Mesenteric fat pad (tissue), 1 donor: ENCODE data around the gene ADRA2C. TPM values are rescaled to one million over a fixed set of nuclear protein-coding genes. Genes with fewer than 3 reads are reported as not detected.

Source experiments
- DNase-seq: peaks from one replicate; pipeline ENCODE4 v3.0.0-alpha.2; 2020; ENCODE audit warnings: low spot score
- total RNA-seq: library from RNA; stranded (reverse); fragmentation: NEBNext Ultra II Directional; extraction: Animal tissue kit (Norgen Biotek cat#: 25700); gene quantifications from one replicate; pipeline ENCODE4 v1.2.1, GENCODE V29; 2021
- donor health status: DM: yes; HTN: yes; CAD: no.

The ADRA2C gene
- total RNA-seq, 1 donor from 2014 or later = 8.6 TPM

DNA sequence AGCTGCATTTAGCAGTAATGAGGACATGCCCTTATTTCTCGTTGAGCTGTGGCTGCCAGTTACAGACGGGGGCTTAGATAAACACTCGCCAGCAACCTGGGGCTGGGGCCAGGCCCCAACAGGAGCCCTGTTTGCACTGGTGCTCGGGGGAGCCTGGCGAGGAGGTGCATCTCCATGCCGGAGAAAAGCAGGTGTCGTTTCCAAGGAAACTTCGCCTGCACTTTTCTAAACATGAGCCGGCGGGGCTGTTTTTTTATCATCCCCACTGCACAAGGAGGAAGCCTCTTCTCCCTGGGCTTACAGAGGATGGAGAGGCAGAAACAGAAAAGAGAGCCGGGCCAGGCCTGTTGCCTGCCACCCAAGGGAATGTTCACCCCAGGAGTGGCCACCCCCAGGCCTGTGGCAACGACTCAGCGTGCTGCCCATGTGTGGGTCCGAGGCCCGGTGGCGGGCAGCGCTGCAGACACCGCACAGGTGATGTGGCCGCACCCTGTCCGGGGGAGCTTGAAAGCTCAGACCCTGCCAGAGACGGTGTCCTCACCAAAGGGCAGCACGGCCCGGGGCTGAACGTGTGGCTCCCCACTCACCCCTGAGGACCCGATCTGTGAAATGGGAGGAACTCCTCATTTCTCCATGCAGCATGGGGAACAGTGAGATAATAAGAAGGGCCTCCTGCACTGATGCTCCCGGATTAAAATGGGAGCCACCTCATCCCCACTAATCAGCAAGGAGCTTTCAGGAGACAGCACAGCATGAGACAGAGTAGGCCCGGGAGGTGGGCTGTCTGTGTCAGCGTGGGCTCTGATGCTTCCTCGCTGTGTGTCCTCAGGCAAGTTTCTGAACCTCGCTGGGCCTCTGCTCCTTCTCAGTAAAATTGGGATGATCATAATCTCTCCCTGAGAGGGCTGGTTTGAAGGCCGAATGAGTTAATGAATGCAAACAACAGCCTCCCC, 33.8 kb upstream of the ADRA2C start:
- DNase-seq = no peak

DNA sequence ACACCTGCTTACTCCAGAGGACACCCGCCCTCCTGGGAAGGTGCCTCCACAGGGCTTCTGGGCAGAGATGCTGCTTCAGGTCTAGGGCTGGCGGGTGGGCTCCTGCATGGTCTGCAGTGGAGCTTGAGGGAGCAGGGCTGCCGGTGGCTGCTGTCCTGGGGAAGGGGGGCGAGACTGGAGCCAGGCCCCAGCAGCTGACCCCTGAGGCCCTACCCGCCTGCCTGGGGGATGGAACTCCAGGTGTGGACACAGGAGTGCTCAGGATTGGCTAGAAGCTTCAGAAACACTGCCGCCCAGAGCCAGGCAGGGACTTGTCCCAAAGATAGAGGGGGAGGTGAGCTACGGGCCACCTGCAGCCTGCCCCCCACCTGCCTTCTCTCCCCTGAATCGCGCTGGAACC, 33.0 kb upstream of the ADRA2C start:
- no peak for DNase-seq

DNA sequence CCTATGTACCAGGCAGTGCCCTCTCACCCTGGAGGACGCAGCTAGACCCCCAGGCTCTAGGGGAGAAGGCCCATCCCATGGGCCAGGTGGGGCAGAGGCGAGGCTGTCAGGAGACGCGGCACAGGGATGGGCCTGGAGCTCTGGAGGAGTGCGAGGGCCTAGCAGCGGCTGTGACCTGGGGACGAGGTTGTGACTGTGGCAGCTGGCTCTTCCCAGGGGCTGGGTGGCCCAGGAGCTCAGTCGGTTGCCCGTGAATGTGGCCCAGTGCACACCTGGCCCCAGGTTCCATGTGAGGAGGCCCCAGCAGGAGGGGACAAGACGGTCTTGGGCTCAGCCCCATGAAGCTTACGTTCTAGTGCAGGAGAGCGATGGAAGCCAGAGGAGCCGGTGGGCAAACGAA, 31.0 kb upstream of the ADRA2C start:
- DNase-seq = no peak

DNA sequence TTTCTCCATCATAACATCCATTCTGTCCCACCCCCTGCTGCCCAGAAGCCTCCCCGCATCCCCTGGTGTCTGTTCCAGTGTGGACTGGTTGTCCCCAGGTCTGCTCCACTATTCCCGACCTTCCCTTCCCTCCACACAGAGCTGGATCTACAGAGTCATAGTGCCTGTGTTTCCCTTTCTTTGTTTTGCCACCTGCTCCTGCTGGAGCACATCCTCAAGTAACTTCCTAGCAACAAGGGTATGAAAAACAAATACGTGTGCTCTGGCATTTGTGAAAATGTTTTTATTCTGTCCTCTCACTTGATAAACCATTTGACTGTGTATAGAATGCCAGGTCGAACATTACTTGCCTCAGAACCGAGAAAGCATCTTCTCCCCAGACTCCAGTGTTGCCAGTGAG, 29.9 kb upstream of the ADRA2C start:
- DNase-seq = no peak

DNA sequence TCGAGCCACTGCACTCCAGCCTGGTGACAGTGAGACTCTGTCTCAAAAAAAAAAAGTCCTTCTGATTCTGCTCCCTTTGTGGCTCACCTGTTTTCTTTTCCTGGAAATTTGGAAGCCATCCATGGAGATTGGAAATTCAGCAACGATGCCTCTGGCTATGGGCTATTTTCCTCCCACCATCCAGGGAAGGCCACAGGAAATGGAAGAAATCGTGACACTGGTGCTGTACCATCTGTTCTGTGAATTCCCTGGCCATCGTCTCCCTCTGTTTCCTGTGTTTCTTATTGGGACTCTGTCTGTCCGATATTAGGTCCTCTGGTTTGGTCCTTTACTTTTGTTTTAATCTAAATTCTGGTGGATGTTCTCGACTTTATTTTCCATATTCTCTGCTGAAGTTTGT, 29.4 kb upstream of the ADRA2C start:
- no peak for DNase-seq

DNA sequence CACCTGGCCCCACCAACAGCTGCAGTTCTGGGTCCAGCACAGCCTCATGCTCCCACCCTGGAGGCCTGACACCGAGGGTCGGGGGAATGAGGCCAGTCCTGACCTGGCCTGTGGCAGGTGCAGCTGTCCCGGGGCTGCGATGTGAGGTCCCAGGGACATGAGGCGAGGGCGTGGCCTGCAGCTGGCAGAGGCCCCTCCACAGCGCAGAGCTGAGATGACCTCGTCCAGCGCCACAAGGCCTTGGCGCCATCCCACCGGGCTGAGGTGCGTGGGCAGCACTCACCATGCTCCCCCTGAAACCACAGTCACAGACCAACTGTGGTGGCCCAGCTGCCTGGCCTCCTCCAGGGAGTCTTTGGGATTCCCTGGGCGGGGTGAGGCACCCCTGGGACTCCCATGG, 26.6 kb upstream of the ADRA2C start:
- DNase-seq = no peak

DNA sequence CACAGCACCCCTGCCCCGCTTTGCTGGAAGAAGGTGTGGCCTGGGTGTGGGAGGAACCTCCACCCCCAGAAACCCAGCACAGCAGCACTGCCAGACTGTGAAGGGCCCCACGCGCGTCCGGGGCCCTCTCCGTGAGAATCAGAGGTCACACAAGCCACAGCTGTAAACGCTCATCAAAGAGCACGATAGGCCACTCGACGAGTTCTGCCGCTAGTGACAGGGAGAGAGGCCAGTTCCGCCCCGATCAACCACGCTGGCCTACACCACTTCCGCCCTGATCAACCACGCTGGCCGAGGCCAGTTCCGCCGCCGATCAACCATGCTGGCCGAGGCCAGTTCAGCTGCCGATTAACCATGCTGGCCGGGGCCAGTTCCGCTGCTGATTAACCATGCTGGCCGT, 25.9 kb upstream of the ADRA2C start:
- DNase-seq = no peak

DNA sequence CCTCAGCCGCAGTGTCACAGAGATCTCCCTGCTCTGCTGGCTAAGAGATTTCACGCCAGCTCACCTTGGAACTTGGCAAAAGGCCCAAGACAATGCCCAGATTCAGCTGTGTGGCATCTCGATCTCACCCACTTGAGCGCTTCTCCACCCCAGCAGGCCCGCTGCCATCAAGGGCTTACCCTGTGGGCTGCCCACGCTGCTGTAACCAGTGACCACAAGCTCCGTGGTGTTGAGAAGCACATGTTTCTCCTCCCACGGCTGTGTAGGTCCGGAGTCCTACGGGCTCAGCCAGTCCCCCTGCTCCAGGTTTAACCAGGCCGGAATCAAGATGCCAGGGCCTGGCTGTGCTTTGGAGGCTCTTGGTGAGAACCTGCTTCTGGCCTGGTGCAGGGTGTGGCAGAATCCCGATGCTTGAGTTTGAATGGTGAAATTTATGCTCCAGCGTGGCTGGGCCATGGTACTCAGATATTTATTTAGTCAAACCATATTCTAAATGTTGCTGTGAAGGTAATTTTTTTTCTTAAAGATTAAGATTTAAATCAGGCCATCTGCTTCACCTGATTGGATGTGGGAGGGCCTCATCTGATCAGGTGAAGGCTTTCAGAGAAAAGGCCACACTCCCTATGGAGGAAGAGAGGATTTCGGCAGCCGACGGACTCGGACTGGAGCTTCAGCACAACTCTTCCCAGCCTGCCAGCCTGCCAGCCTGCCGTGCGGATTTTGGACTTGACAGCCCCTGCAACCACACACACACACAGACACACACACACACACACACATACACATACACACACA, 24.8 kb upstream of the ADRA2C start:
- DNase-seq = no peak

DNA sequence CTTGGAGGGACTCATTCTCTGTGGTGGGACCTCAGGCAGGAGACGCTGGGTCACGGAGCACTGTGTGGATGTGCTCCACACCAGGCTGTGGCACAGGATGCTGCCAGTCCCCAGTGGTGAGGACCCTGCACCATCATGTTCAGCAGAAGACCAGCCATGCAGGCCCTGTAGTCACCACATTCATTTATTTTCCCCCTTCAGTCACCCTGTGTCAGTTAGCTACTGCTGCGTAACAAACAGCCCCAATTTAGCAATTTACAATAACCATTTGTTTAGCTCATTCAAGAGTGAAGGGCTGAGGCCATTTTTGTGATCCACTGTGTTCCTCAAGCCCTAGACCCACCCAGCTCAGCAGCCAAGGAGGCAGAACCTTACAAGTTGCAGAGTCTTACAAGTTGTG, 23.6 kb upstream of the ADRA2C start:
- no peak for DNase-seq

DNA sequence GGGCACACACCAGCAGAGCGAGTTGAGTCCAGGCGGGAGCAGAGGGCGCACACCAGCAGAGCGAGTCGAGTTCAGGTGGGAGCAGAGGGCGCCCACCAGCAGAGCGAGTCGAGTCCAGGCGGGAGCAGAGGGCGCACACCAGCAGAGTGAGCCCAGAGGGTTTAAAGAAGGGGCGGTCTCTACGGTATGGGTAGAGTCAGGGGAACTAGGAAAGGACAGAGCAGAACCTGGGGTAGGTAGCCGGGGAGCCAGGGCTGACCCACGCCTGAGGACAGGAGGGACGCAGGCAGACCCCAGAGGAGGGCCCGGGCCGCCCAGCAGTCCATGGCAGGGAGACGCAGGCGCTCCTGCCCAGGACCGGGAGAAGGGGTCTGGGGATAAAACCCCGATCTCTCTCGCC, 22.0 kb upstream of the ADRA2C start:
- no peak for DNase-seq

DNA sequence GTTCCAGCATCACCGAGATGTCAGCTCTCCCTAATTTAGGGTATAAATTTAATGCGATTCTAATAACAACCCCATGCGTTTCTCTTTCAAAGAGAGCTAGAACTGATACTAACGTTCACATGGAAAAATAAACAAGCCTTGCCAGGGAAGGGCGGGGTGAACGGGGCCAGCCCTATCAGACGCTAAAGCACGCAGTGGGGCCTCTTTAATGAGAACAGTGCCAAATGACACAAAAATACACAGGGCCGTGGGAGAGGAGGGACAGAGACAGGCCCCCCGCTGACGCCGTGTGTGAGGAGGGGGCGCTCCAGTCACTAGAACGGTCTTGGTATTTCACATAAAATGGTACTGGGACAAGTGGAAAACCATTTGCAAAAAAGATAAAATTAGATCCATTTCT, 21.3 kb upstream of the ADRA2C start:
- DNase-seq = no peak

DNA sequence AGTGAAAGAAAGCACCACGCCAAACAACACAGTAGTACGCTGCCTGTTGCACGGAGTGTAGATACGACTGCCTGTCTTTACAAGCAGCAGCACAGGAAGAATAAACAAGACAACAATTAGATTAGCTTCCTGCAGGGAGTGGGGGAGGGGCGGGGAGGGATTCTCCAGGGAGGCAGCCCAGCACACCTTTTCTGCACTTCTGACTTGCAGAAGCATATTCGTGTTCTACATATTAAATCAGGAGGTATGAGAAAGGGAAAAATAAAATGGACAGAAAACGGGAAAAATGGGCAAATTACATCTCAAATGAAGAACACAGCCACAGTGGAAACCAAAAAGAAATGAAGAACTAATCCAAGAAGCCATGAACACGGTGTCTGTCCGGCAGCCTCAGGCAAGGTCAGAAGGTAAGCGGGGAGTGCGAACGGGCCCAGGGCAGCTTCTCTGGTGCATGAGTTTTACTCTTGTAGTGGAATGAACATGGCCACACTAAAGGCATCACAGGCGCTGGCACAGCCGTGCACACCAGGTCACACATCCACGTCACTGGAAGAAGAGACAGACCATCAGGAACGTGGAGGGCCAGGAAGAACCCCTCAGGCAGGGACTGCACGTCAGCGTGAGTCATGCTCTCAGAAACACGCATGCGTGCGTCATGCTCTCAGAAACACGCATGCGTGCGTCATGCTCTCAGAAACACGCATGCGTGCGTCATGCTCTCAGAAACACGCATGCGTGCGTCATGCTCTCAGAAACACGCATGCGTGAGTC, 20.1 kb upstream of the ADRA2C start:
- DNase-seq = no peak

DNA sequence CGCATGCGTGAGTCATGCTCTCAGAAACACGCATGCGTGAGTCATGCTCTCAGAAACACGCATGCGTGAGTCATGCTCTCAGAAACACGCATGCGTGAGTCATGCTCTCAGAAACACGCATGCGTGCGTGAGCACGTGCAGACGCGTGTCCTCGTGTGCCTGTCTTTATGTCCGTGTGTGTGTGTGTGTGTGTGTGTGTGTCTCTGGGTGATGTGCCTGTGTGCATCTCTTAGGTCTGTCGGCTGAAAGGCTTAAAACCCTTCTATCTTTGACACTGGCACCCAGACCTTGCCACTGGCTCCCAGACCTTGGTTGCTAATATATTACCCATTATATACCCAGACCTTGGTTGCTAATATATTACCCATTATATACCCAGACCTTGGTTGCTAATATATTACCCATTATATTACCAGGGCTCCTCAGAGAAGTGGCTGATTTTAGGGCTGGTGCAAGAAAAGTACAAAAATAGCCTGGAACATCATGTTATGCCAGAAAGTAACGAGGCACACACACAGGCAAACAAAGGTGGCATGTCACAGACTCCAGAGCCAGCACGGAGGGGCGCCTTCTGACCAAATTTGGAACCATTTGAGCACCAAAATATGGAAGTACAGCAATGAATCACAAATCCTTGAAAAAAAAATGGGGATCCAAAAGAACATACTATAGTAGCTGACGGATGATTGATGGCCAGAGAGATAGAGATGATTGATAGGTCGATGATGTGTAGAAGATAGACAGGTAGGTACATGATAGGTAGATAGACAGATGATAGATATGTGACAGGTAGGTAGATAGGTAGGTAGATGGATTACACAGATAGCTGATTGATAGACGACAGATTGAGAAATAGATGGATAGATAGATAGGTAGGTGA, 19.2 kb upstream of the ADRA2C start:
- DNase-seq = no peak

DNA sequence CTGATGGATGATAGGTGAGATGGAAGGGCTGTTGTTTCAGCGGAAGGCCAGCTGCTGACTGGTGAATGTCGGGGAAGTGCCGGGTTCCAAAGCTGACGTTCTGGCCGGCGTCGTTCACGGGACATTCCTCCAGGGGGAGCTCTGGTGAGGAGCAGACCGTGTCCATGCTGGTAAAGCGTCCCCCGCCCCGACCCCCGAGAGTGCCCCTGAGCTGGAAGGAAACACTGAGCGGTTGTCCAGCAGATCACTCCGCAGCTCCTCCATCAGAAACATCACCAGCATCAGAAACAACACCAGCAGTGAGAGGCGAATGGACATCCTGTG, 18.6 kb upstream of the ADRA2C start:
- DNase-seq = no peak

DNA sequence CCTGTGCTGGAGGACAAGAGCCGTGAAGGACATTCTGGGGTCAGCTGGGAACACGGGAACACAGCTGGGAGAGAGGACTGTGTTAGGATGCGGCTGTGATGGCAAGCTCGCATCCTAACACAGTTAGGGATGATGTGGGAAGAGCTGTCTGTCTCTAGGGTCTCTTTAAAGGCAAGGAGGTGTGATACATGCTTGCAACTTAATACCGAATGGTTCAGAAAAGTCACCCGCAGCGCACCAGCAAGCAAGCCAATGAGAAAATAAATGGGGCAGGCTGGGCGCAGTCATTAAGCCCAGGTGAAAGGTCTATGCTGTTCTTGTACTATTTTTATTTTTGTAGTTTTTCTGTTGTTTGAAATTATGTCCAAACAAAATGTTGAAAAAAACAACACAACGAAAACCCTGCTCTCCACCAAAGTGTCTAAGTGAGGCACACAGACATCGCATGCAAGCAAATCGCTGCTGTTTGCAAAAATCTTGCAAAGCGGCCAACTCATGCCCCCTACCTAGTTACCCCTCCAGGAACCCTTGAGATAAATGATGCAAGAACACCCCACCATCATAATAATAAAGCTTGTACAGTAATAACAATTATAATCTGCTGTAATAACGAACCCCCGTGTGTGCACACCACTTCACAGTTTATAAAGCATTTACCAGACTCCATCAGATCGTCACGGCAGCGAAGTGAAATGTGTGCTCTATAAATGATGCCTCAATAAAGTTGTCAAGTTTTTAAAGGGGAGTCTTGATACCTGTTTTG, 17.9 kb upstream of the ADRA2C start:
- DNase-seq = no peak

DNA sequence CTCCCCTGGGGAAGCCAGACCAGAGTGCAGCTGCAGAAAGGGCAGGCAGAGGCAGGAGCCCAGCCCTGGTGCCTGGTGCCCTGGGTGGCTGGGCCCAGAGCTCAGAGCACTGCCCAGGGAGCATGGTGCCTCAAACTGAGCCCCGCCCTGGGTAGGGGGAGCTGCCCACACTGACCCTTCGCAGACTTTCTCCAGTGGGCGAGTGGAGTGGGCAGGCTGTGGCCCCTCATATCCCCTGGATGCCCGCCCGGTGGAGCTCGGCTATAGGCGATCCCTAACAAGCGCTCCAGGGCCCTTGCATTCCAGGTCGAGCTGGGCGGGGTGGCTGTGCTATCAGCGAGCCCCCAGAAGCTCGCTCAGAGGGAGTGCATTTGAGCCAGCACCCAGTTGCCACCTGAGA, 17.1 kb upstream of the ADRA2C start:
- DNase-seq = no peak

DNA sequence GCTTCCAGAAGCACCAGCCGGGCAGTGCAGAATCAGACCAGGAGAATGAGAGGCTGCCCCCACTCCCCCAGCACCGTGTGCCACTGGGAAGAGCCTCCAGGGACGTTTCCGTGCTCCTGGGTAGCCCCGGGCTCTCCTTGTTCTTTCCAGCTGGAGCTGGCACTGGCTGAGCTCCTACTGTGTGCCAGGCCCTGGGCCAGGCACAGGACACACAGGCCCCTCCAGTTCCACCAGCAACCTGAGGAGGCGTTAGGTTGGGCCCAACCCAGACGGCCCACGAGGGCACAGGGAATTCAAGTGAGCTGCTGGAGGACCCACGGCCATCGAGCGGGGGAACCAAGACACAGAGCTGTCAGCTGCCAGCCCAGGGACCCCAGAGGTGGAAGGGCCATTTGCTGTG, 15.9 kb upstream of the ADRA2C start:
- no peak for DNase-seq

DNA sequence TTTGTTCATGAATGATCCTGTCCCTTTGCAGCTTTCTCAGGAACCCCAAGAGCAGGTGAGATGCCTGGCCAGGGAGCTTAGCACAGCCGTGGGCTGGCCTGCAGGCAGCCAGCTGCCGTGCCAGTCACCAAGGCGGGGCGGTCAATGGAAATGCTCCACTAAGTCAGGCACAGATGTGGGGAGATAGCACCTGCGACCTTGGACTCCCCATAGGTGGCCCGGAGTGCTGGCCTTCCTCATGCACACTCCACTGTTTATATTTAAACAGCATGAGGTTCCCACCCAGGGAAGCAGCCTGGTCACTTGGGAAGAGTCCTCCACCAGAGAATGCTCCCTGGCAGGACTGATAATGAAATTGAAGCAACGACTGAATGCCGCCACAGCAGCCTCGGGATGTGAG, 14.2 kb upstream of the ADRA2C start:
- DNase-seq = no peak

DNA sequence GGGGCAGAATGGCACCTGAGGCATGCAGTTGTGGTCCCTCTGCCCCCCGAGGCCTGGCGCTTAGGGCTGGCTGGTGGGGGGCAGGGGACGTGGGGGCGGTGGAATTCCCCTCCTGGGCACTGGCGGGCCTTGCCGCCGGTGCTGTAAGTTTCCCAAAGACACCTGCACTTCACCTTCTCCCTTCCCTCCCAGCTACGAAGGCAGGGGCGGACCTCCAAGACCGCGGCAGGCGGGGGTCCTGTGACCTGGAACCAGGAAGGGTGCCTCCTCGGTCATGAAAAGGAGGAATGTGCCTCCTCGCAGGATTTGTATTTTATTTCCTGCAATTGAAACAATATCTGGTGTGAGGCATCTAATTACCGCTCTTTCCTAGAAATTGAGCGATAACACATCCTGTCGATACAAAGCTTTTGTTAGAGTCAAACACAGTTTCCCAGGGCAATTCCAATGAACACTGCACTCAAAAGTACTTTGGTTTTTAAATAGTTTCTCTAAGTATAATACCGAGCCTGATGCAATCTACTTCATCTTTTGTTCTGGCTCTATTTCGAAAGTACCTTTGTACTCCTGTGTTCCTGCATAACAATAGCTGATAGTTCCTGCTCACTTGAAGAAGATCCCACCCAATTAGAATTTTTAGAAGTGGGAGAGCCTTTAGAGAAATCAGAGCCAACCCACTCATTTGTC, 12.3 kb upstream of the ADRA2C start:
- DNase-seq = no peak
